HG03342 (cell line): ENCODE measurements around the gene BRD3.

Experiments
- ATAC-seq: cut with Tn5 transposase; IDR thresholded peaks from one replicate; pipeline ENCODE4 v1.9.1; 2021; ENCODE audit warnings: mild to moderate bottlenecking, moderate library complexity; ENCODE audit not compliant: unreplicated experiment

Gene BRD3

GRCh38 chr9:134066913-134067851, 644 bp downstream of the BRD3 start:
- peak; percentile 12 for ATAC-seq

DNA sequence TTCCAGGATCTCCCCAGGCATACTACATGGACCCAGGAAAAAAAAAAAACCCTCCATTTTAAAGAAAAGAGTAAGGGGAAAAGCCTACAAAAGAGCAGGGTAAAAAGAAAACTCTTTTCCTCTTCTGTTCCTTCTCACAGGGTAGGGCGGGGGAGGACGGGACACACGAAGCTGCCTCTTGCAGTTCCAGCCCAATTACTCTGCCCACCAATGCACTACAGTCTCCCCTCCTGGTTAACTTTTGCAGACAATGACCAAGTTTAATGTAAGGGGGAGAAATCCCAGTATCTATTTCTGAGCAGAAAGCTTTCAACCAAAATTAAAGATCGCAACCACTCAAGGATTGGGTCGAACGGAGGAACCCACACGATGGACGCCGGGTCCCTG, 1.3 kb downstream of the BRD3 start:
- ATAC-seq, result no peak

GRCh38 chr9:134065612-134066419, 2.0 kb downstream of the BRD3 start:
- ATAC-seq, result no peak

DNA sequence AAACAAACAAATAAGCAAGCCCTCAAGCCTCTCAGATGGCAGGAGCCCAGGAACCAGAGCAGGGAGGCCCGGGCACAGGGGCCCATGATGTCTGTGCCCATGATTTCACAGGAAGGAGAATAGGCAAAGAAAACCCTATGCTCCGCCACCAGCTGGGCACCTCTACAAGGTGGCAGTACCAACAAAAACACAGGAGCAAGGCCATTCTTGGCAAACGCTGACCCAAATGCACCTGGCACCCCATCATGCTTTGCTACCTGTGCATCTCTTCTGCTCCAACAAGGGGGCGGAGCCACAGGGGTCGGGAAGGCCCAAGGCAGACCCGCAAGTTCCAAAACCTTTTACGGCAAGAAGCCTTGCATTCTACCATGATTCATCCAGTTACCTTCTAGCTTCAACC, 3.1 kb downstream of the BRD3 start:
- no peak for ATAC-seq

GRCh38 chr9:134063571-134064450, 4.0 kb downstream of the BRD3 start:
- no peak for ATAC-seq

DNA sequence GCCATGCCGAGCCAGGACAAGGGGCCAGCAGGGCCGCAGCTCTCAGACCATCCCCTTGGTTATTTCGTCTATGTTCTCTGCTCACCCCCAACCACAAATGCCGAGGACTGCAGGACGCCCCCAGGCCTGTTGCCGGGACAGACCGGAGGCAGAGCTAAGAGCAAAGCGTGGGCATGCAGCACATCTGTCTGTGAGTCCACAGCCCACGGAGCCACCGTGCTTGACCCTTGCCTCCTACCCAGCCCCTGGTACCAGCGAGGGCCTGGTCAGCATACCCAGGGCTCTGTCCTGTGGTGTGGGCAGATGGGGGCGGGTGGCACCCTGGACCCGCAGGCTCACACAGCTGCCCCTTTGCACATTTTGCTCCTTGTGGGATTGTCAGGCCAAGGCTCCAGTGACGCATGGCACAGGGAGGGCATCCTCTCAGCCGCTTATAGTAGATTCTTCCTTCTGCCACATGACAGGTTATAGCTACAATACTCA, 4.7 kb downstream of the BRD3 start:
- no peak for ATAC-seq

GRCh38 chr9:134062461-134063087, 5.3 kb downstream of the BRD3 start:
- ATAC-seq, result no peak

- no peak for ATAC-seq
Observed at GRCh38 chr9:134061688-134062371, 6.0 kb downstream of the BRD3 start.

GRCh38 chr9:134061019-134061687, 6.7 kb downstream of the BRD3 start:
- ATAC-seq, result no peak

GRCh38 chr9:134060546-134060945, 7.3 kb downstream of the BRD3 start:
- ATAC-seq, result no peak

GRCh38 chr9:134059661-134060395, 8.0 kb downstream of the BRD3 start:
- ATAC-seq, result peak; percentile 74

- ATAC-seq, result no peak
Observed at GRCh38 chr9:134059188-134059641, 8.6 kb downstream of the BRD3 start.

DNA sequence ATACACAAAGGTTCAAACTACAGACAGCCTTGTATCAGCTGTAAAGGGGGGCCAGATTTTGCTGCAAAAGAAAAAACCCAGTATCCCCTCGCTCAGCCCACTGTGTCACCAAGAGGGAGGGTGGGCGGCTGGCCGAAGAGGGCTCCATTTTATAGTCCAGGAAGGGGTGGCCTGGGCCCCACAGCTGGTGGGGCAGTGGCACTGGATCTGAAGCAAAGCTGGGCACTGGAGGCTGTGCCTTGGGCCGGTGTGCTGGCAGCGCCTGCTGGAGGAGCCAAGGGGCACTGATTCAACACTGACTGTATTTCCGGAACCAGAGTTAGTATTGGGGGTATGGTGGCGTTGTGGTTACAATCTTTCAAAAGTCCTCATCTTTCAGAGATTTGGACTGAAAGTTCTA, 9.1 kb downstream of the BRD3 start:
- ATAC-seq, result no peak

DNA sequence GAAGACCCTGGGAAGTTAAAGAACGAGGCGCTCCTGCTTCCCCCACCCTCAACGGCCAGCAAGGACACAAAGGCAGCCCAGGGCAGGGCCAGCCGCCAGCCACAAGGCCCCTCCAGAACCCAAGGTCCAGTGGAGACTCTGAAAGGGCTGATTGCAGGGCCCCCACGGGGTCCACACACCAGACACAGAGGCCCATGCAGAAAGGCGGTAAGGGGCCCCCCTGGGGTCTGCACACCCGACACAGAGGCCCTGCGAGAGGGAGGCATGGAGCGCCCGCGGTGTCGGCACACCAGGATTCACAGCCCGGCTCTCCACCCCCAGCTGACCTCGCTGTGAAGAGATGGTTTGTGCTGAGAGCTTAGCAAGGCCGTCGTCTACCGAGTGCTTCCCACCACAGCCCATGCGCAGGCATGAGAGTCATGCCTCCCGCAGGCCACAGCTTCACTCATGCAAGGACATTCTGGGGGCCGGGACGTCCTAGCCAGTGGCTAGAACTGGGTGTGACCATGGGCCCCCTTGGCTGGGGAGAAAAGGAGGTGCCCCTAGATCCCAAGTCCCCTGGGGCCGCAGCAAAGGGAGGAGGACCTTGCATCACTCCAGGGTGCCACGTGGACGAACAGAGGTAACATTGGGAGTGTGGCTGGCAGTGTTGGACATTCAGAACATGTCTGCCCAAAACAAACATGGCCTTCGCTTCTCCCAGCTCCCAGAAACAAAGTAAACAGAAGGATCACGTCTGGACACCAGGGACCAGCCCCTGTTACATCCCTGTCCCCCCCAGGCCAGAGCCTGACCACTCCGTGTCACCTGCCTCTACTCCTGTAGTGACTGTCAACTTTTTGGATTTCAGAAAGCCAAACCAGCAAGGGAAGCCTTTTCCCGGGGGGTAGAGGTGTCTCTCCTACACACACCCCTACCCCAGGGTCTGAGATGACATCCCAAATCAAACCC, 9.8 kb downstream of the BRD3 start:
- no peak for ATAC-seq

GRCh38 chr9:134057307-134057657, 10.5 kb downstream of the BRD3 start:
- no peak for ATAC-seq

DNA sequence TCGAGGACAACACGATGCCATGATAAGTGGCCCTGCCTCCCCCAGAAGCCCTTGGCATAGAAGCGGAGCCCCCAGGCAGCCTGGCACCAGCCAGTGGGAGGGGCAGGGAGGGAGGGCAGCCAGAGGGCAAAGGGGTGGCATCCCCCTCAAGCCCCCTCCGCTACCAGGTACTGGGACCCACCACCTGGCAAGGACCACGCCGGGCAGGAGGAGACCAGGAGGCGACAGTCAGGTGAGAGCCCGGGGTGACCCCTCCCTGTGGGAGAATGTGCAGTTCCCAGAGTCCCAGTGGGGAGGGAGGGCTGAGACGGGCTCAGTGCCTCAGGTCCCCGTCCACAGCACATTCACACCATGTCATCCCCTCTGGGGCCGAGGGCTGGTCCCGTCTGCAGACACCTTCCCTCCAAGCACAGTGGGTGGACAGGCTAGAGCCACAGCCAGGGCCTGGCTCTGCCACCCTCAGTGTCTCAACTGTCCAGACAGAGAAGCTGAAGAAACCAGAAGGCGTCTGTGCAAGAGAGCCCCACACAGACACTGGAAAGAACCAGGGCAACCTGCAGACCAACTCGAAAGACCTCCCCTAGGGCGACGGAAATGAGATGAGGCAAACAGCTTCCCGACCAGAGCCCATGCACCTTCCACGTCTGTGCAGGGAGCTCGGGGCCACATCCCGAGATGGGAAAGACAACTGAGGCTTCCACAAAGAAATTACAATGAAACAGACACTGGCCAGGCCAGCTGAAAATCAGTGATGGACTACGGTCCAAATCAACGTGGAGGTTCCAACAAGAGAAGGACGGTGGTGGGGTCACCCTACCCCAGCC, 11.1 kb downstream of the BRD3 start:
- no peak for ATAC-seq
